HT-29 (cell line): ENCODE data around the gene RNF186. TPM values are rescaled to one million over a fixed set of nuclear protein-coding genes. Genes with fewer than 3 reads are reported as not detected.
"Not testable (repeated sequence)": the region's sequence is repeated elsewhere in the genome, so short reads cannot be mapped to it uniquely, and the experiment has no call there.

Experiments used
- DNase-seq: peaks from one replicate; pipeline ENCODE4 v3.0.0-alpha.2; 2015; ENCODE audit warnings: low spot score
- total RNA-seq: library from RNA; depleted of rRNA; stranded (reverse); fragments of >200 nt; shearing (Covaris generic); gene quantifications from 2 replicates; pipeline ENCODE4 v1.2.3, GENCODE V29; 2014

RNF186 gene
- total RNA-seq, 1 experiment from 2014 or later, result not detected

DNA sequence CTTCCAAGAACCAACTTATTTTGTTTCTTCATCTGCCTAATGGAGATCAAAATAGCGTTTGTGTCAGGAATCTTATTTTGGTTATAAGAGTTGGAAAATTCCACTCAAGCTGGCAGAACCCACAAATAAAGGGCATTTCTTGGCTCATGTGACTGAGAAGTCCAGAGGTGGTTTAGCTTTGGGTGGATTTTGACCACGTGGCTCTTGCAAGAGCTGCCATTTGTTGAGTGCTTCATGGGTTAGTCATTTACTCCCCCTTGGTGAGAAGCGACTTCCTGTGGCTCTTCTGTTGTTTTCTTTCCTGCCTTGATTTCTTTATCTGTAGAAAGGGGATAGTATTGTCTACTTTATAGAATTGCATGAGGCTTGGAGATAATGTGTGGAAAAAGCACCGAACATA lies 9.5 kb upstream of the RNF186 start:
- DNase-seq, result no peak

DNA sequence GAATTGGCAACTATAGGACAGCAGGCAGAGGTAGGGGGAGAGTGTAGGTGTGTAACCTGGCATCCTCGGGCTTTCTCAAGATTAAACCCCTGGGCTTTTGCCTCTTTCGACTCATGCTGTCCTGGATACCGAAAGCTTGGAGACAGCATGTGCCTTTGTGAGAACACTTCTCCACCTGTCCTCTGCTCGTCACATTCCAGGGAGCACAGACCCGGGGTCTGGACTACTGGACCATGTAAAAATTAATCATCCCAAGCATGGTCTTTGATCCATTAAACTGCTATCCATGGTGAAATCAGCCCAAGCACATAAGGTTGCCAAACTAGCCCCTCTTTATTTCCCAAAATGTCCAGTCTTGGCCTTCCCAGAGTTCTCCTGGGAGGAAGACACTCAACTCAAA lies 9.0 kb upstream of the RNF186 start:
- DNase-seq, result no peak

DNA sequence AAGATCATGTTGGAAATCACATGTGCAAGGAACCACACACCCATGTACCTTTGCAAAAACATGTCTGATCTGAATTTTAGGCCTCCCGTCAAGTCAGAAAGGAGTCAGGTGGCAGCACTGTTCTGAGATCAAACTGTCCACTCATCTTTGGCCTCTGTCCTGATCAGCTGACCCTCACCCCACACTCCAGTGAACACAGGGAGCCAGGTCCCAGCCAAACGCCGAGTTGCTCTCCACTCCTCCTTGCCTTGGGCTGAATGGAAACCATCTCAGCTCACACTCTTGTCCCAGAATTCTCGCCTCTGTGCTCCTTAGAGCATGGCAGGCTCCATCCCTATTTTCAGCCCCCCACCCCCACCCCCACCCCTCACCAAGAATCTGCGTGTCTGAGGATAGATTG lies 4.6 kb upstream of the RNF186 start:
- no peak for DNase-seq

- DNase-seq, result no peak
Observed at GRCh38 chr1:19818324-19818723, 3.2 kb upstream of the RNF186 start.

DNA sequence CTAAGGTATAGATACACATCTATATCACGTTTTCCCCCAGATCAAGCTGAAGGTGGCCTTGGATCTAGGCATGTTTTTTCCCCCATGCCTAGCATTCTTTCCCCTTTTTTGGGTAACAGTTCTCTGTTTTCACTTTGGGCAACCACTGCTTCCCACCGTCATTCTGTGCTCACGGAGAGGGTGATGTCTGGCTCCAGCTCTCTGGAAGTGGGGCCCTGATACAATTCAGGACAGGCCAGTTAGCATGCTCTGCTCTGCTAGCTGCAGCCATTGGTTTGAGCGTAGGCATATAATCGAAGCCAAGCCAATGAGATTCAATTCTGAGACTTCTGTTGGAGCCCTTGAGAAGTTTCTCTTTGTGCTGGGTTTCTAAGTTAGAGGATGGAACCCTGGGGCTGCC lies 2.1 kb upstream of the RNF186 start:
- no peak for DNase-seq

- DNase-seq, result not testable (repeated sequence)
Observed at GRCh38 chr1:19816737-19817086, 1.6 kb upstream of the RNF186 start.

DNA sequence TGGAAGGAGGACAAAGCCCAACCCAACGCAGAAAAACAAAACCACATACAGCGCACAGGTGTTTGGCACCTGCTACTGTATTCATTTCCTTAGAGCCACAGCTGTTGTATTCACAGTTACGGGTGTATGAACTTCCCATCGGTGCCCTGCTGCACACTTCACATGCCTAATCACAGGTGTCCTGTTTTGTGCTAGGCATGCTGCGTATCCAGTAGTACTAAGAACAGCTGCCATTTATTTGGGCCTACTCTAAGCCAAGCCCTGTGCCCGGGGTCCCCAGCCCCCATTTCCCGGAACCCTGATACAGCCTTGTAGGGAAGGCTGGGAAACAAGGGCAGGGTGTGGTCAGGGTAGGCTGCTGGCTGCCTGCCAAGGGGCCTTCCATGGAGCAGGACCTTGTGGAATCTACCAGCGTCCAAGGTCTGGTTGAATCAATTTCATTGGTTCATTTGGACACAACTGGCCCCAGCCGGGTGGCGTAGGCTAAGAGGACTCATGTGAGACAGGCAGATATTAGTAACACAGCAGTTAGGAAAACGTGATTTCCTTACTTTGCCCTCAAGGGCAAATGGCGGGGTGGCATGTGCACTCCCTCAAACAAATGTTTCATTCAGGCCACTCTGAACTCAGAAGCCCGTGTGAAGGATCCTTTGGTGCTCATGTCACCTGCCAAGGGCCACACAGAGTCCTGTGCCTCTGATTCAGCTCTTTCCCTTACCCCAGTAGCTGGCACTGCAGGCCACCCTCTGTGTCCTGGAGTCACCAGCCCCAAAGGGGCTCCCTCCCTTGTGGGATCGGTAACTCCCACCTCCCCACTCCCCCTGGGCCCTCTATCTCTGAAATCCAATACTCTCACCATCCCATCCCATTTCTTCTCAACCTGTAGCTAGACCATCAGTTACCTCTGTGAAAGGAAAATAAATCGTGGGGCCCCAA lies 986 bp upstream of the RNF186 start:
- DNase-seq, result peak; percentile 52

DNA sequence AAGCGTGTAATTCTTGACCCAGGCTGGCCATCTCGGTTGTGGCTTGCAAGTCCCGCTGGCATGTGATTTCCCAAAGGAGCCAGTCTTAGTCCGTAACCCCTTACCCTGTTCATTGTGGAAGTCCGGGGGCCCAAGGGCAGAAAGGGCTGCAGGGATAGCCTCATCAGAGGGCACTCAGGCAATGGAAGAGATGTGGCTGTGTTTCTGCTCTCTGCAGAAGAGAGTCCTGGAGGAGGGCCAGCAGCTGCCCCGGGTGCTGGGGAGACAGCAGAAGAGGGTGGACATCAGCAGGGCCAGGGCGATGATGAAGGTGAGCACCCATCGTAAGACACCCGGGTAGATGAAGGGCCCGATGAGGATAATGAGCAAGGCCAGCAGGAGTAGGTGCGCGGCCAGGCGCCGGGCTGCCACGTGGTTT lies 830 bp downstream of the RNF186 start:
- no peak for DNase-seq

- DNase-seq, result no peak
Observed at GRCh38 chr1:19813643-19813960, 1.5 kb downstream of the RNF186 start.

- no peak for DNase-seq
Observed at GRCh38 chr1:19812875-19813642, 2.0 kb downstream of the RNF186 start.

DNA sequence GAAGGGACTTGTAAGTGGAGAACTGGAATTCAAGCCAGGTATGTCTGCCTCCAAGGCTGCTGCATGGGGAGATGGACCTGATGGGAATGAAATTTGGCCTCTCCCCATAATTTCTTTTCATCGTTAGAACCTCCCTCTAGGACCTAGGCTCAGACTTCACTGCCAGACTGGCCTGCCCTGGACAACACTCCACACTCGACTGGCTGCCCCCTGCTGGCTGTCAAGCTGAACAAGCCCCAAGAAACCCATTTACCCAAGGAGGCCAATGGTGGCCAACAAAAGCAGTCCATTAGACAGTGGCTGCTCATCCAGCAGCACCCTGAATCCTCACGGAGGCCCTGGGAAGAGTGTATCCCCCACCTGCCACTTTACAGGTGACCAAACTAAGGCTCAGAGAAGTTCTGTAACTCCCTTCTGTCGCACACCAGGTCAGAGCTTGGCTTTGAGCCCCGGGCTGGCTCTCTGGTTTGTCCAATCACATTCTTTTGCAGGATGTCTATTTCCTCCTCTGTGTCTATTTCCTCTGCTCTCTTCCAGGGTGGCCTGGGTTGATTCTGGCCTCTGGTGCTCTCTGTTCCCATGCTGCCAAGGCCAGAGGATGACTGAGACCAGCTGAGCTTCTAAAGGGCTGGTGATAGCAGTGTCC lies 3.8 kb downstream of the RNF186 start:
- DNase-seq, result peak; percentile 49

DNA sequence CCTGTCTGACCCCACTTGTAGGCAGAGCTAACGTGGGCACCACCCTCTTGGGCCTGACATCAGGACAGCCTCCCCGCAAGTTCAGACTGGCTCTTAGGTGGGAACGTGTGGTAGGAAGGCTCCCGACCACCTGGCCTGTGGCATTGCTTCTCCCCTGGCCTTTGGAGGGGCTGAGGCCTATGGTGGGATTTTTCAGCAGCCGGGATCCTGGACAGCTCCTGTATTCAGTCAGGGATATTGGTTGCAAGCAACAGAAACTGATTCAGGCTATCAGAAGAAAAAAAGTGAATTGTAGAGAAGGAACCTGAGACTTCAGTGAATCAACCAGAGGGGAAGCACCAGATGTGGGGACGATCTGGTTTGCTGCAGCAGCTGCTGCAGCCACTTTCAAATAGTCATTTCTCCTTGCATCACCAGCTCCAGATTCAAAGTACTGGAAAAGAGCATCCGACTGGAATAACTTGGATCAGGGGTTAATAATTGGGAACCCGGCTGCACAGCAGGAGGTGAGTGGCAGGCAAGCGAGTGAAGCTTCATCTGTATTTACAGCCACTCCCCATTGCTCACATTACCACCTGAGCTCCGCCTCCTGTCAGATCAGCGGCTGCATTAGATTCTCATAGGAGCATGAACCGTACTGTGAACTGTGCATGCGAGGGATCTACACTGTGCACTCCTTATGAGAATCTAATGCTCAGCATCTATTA lies 5.9 kb downstream of the RNF186 start:
- DNase-seq, result no peak

GRCh38 chr1:19808351-19808750 lies 6.7 kb downstream of the RNF186 start:
- no peak for DNase-seq

- no peak for DNase-seq
Observed at GRCh38 chr1:19804831-19805251, 10.2 kb downstream of the RNF186 start.

DNA sequence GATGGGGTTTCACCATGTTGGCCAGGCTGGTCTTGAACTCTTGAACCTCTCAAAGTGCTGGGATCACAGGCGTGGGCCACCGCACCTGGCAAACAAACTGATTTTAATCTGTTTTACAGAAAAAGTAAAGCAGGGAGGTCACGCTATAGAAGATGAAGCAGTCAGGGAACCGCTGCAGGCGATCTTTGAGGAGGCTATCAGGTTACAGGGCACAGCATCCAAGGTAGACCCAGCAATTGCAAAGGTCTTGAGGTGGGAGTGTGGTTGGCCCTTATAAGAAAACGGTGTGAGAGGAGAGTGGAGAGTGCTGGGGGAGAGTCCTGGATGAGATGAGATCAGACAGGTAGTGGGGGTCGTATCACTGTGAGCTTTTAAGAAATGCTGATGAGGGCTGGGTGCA lies 12.8 kb downstream of the RNF186 start:
- no peak for DNase-seq

DNA sequence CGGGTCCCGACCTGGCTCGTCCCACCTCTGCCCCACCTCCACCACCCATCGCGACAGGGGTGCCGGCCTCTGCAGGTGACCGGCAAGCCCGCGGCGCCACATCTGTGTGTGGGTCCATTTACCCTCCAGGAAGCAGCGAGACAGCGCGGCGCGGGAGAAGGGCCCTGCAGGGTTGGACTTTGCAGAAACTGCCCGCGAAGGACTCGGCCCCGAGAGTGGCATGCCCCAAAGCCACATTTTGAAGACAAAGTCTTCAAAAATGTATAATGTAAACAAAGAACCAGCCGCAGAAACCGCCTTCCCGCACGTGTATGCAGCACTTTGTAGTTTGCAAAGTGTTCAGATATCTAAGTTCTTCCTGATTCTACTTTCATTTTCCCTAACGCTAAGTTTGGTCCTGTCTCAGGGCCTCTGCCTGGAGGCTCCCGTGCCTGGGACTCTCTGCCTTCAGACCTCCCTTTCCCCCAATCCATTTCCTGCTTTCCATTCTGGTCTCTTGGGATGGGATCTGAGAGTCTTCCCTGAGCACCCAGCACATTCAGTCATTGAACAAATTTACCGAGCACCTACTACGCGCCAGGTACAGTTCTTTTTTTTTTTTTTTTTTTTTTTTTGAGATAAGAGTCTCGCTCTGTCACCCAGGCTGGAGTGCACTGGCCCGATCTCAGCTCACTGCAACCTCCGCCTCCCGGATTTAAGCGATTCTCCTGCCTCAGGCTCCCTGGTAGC lies 14.8 kb downstream of the RNF186 start:
- peak; percentile 62 for DNase-seq

- DNase-seq, result peak; percentile 73
Observed at GRCh38 chr1:19799230-19800075, 15.6 kb downstream of the RNF186 start, which contains the start of gene TMCO4. Gene TMCO4 (minus strand): TSS chr1:19799916. CDS start chr1:19780758, 19,158 bp downstream.

DNA sequence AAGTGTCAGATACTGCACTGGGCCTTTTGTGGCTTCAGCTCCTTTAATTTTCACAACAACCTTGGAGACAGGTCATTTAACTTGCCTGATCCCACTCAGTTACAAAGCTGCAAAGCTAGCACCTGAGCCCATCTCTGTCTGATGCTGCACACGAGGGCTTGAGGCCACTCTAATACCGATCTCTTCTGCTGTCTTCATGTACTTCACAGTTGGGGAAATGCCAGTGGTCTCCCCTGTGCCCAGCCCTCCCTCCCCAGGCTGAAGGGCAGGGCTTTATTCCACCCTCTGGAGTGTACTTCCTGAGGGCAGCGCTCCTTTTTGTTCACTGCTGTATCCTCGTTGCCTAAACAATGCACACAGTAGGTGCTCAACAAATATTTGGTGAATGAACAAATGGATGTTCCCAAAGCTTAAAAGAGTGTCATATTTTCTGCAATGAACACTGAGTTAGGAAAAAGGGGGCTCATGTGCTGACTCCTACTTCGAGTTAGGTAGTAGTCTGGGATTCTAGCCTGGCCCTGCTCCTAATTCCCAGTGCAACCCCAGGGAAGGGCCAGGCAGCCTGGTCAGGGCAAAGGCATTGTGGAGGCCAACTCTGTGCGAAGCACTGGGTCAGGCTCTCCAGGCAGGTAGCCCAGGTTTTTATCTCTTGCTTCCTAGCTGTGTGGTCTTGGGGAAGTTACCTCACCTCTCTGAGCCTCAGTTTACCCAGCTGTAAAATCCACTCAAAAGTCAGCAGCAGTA lies 16.4 kb downstream of the RNF186 start:
- DNase-seq, result no peak

DNA sequence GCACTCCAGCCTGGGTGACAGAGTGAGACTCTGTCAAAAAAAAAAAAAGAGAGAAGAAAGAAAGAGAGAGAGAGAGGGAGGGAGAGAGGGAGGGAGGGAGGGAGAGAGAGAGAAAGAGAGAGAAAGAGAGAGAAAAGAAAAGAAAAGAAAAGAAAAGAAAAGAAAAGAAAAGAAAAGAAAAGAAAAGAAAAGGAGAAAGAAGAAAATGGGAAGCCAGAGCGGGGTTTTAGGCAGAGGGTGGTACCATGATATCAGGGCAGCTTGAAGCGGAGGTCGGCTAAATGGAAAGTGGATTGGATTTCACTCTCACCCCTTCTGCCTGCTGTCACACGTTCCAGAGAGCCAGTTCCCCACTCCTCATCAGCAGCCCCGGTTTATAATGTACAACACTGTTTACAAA lies 17.3 kb downstream of the RNF186 start:
- DNase-seq, result no peak
